K562 (cell line): ENCODE data around the gene AJM1. TPM values are rescaled to one million over a fixed set of nuclear protein-coding genes. Genes with fewer than 3 reads are reported as not detected.

Source experiments
- ATAC-seq: fragments of 200-7000 bp; cut with Tn5 transposase; 3 replicates; pipeline ENCODE4 v1.9.1; 2020; ENCODE audit warnings: moderate library complexity
- BruUV-seq: library from RNA; stranded (reverse); fragments of 400-500 nt; replicated peaks from 2 replicates; lab custom pipeline; 2021; lab: Mats Ljungman, UMichigan
- CTCF ChIA-PET: fragments of 300-600 bp; formaldehyde crosslinking; extraction: SDS; loops from one replicate; lab custom pipeline; 2021; ENCODE audit warnings: low intra/inter-chr PET ratio; lab: Yijun Ruan, JAX
- POLR2A ChIA-PET: fragments of 300-600, 350-650 bp; sonication (Branson Sonifier 250); formaldehyde crosslinking; extraction: SDS; loops from one replicate; lab custom pipeline; 2021; ENCODE audit warnings: antibody characterized with exemption, inconsistent platforms; lab: Yijun Ruan, JAX
- DNase-seq, 4 experiments: peaks; one replicate each; pipeline versions ENCODE4 v3.0.0 to v3.0.0-alpha.2; 2011 to 2018; ENCODE audit warnings: low spot score in 3 of 4, mixed read lengths in 3 of 4; ENCODE audit errors: extremely low read depth in 1 of 4
- FAIRE-seq: peaks from 2 replicates; lab custom pipeline; 2011; peaks lifted over from hg19 to GRCh38; lab: Jason Lieb, UNC
- H2AFZ ChIP-seq: 2 replicates; pipeline ENCODE4 v1.6.0; 2011; ENCODE audit warnings: low read depth, low read length, control low read depth, inconsistent platforms
- H3K27ac ChIP-seq: fragments of 200-600 bp; 3 replicates; pipeline ENCODE4 v1.8.0; 2011; ENCODE audit warnings: low read depth, mild to moderate bottlenecking, control low read depth, inconsistent platforms, low read length, moderate library complexity, mixed read lengths; ENCODE audit errors: extremely low read depth
- H3K27me3 ChIP-seq, 2 experiments: fragments of 300-600 bp in 1 of 2; 2 replicates in 1 of 2; 3 replicates in 1 of 2; pipeline versions ENCODE4 v1.6.0 to v1.8.0; 2011; ENCODE audit warnings: inconsistent platforms in 2 of 2, low read length in 2 of 2, mild to moderate bottlenecking in 1 of 2, mixed read lengths in 1 of 2, moderate library complexity in 1 of 2; ENCODE audit not compliant: control insufficient read depth in 2 of 2, insufficient read depth in 2 of 2
- H3K36me3 ChIP-seq: fragments of 300-600 bp; 3 replicates; pipeline ENCODE4 v1.8.0; 2011; ENCODE audit warnings: mild to moderate bottlenecking, low read length, inconsistent platforms; ENCODE audit not compliant: control insufficient read depth, insufficient read depth
- H3K4me1 ChIP-seq, 2 experiments: fragments of 200-600 bp in 1 of 2; replicated peaks in 1 of 2; 2 replicates in 1 of 2; 3 replicates in 1 of 2; pipeline versions ENCODE4 v1.5.1 to v1.8.0; 2011; ENCODE audit warnings: inconsistent platforms in 2 of 2, low read length in 2 of 2, mild to moderate bottlenecking in 1 of 2, mixed read lengths in 1 of 2, moderate library complexity in 1 of 2; ENCODE audit not compliant: control insufficient read depth in 2 of 2, insufficient read depth in 2 of 2
- H3K4me2 ChIP-seq: 2 replicates; pipeline ENCODE4 v1.6.1; 2011; ENCODE audit warnings: low read length, control low read depth, inconsistent platforms, mixed read lengths; ENCODE audit not compliant: insufficient read depth
- H3K4me3 ChIP-seq: fragments of 200-600 bp; sonication (generic), shearing (Covaris generic); 2 replicates; pipeline ENCODE4 v1.5.1; 2016; ENCODE audit warnings: control low read depth, inconsistent platforms
- H3K79me2 ChIP-seq: fragments of 200-600 bp; 3 replicates; pipeline ENCODE4 v1.8.0; 2011; ENCODE audit warnings: low read length, inconsistent platforms; ENCODE audit not compliant: control insufficient read depth, insufficient read depth
- H3K9ac ChIP-seq, 2 experiments: 2 replicates each; pipeline versions ENCODE4 v1.6.0 to v1.6.1; 2011; ENCODE audit warnings: low read depth in 2 of 2, low read length in 2 of 2, control low read depth in 1 of 2, inconsistent platforms in 1 of 2, mild to moderate bottlenecking in 1 of 2, mixed read lengths in 1 of 2; ENCODE audit not compliant: insufficient read depth in 1 of 2
- H3K9me1 ChIP-seq: one replicate; pipeline ENCODE4 v1.6.0; 2011; ENCODE audit warnings: inconsistent platforms, mild to moderate bottlenecking, low read length, moderate library complexity; ENCODE audit not compliant: control insufficient read depth, insufficient read depth
- H3K9me3 ChIP-seq: replicated peaks from 2 replicates; pipeline ENCODE4 v1.5.1; 2011; ENCODE audit warnings: low read depth, low read length, inconsistent platforms; ENCODE audit not compliant: control insufficient read depth, insufficient read depth
- H4K20me1 ChIP-seq: replicated peaks from 2 replicates; pipeline ENCODE4 v1.6.1; 2011; ENCODE audit warnings: low read length, inconsistent platforms, mixed read lengths; ENCODE audit not compliant: control insufficient read depth, insufficient read depth
- C11orf30 ChIP-seq: fragments of 450-650 bp; IDR thresholded peaks from 2 replicates; pipeline ENCODE4 v1.6.1; 2016; ENCODE audit warnings: low read depth, mild to moderate bottlenecking
- ELF1 ChIP-seq: fragments of 200-800 bp; sonication (Bioruptor generic); IDR thresholded peaks from 2 replicates; pipeline ENCODE4 v1.6.1; 2016; ENCODE audit warnings: missing genetic modification characterization, missing compliant biosample characterization
- FIP1L1 ChIP-seq: fragments of 200-400 bp; formaldehyde crosslinking; IDR thresholded peaks from 2 replicates; pipeline ENCODE4 v1.6.1; 2018; ENCODE audit warnings: mild to moderate bottlenecking, low read depth, low read length; ENCODE audit not compliant: poor library complexity, severe bottlenecking
- HEY1 ChIP-seq: fragments of 250-450 bp; sonication (Bioruptor Pico); IDR thresholded peaks from 2 replicates; pipeline ENCODE4 v1.5.0; 2020; ENCODE audit warnings: mild to moderate bottlenecking, moderate library complexity, borderline replicate concordance
- MBD2 ChIP-seq: sonication (generic); IDR thresholded peaks from 2 replicates; pipeline ENCODE4 v1.6.1; 2016; ENCODE audit warnings: low read depth, borderline replicate concordance
- MIER1 ChIP-seq: fragments of 450-650 bp; IDR thresholded peaks from 2 replicates; pipeline ENCODE4 v1.6.1; 2016; ENCODE audit warnings: antibody characterized with exemption, mild to moderate bottlenecking, low read depth
- NFYB ChIP-seq: IDR thresholded peaks from 2 replicates; pipeline ENCODE4 v1.6.1; 2011; ENCODE audit warnings: mild to moderate bottlenecking, moderate library complexity; ENCODE audit not compliant: insufficient read length; ENCODE audit errors: extremely low read depth
- RBFOX2 ChIP-seq: fragments of 200-400 bp; formaldehyde crosslinking; IDR thresholded peaks from 2 replicates; pipeline ENCODE4 v1.6.1; 2017; ENCODE audit warnings: low read depth, mild to moderate bottlenecking, low read length, moderate library complexity
- TAF15 ChIP-seq: fragments of 200-400 bp; formaldehyde crosslinking; IDR thresholded peaks from 2 replicates; pipeline ENCODE4 v1.6.1; 2017; ENCODE audit warnings: mild to moderate bottlenecking, low read depth, low read length, moderate library complexity
- TEAD4 ChIP-seq, 2 experiments: sonication (generic) in 1 of 2; formaldehyde crosslinking in 1 of 2; IDR thresholded peaks; 2 replicates each; pipeline versions ENCODE4 v1.6.1 to v1.8.0; 2012 to 2022; ENCODE audit warnings: borderline replicate concordance in 1 of 2, inconsistent platforms in 1 of 2, low read length in 1 of 2, mild to moderate bottlenecking in 1 of 2, missing genetic modification reagents in 1 of 2
- ZFP30 ChIP-seq: fragments of 250-450 bp; sonication (Bioruptor Pico); IDR thresholded peaks from 2 replicates; pipeline ENCODE4 v1.8.0; 2022; ENCODE audit warnings: moderate library complexity, mild to moderate bottlenecking, inconsistent platforms, borderline replicate concordance
- ZNF384 ChIP-seq: IDR thresholded peaks from 2 replicates; pipeline ENCODE4 v1.6.1; 2012; ENCODE audit warnings: low read depth, low read length, improper control_type of control experiment
- WGBS: fragments of 100-300 bp; shearing (Covaris generic); methylation state at CpG from one replicate; pipeline ENCODE4 v1.1.6; 2016; ENCODE audit warnings: low coverage, mixed read lengths; ENCODE audit not compliant: insufficient coverage; ENCODE audit errors: missing lambda C conversion rate; 5-methylcytosine and 5-hydroxymethylcytosine counted together
- in situ Hi-C: fragments of 300-500 bp; cut with MboI; formaldehyde crosslinking; loops from 4 replicates; pipeline ENCODE4 v1.15.0; 2018; ENCODE audit warnings: inconsistent platforms, mixed read lengths
- intact Hi-C: fragments of 100-400 bp; cut with micrococcal nuclease; formaldehyde crosslinking; loops from 2 replicates; pipeline ENCODE4 v1.14.2; 2022
- polyA plus RNA-seq, 8 experiments: library from polyadenylated mRNA; depleted of rRNA in 4 of 8; stranded (reverse) in 5 of 8; unstranded in 3 of 8; fragments of >200 nt; fragmentation: Nextera tagmentation in 2 of 8; fragmentation: Illumina TruSeq in 1 of 8; extraction: Ambion mirVana in 2 of 8; extraction: Trizol in 1 of 8; gene quantifications; 2 replicates each; pipeline versions ENCODE4 v1.2.1 to v1.2.3, GENCODE V29; 2011 to 2014; ENCODE audit warnings: inconsistent platforms in 1 of 8, missing spikeins in 1 of 8
- total RNA-seq, 7 experiments: library from RNA; depleted of rRNA in 6 of 7; stranded (reverse); fragments of >200 nt in 6 of 7; fragmentation: Illumina TruSeq in 2 of 7; extraction: Trizol in 2 of 7; gene quantifications; 2 replicates each; pipeline versions ENCODE4 v1.2.1 to v1.2.3, GENCODE V29; 2011 to 2021; ENCODE audit warnings: low replicate concordance in 1 of 7
- TF ChIP-seq, protein P1 (sequence below): sonication (generic); formaldehyde crosslinking; IDR thresholded peaks from 2 replicates; pipeline ENCODE4 v1.8.1; 2022; ENCODE audit warnings: missing genetic modification reagents
- TF ChIP-seq, protein P2 (sequence below): sonication (generic); formaldehyde crosslinking; IDR thresholded peaks from 2 replicates; pipeline ENCODE4 v1.8.0; 2022; ENCODE audit warnings: mild to moderate bottlenecking, missing genetic modification reagents
- TF ChIP-seq, protein P3 (sequence below): fragments of 450-650 bp; IDR thresholded peaks from one replicate; pipeline ENCODE4 v1.6.1; 2018; ENCODE audit warnings: mild to moderate bottlenecking, moderate library complexity; ENCODE audit not compliant: partially characterized antibody

The AJM1 gene
- total and polyA plus RNA-seq, 9 of the 15 experiments (the other 6 are each of a cell fraction or from before 2014, with no cell fraction given) = 0.01 to 3.7 (median 0.65) TPM; not detected in 1

DNA sequence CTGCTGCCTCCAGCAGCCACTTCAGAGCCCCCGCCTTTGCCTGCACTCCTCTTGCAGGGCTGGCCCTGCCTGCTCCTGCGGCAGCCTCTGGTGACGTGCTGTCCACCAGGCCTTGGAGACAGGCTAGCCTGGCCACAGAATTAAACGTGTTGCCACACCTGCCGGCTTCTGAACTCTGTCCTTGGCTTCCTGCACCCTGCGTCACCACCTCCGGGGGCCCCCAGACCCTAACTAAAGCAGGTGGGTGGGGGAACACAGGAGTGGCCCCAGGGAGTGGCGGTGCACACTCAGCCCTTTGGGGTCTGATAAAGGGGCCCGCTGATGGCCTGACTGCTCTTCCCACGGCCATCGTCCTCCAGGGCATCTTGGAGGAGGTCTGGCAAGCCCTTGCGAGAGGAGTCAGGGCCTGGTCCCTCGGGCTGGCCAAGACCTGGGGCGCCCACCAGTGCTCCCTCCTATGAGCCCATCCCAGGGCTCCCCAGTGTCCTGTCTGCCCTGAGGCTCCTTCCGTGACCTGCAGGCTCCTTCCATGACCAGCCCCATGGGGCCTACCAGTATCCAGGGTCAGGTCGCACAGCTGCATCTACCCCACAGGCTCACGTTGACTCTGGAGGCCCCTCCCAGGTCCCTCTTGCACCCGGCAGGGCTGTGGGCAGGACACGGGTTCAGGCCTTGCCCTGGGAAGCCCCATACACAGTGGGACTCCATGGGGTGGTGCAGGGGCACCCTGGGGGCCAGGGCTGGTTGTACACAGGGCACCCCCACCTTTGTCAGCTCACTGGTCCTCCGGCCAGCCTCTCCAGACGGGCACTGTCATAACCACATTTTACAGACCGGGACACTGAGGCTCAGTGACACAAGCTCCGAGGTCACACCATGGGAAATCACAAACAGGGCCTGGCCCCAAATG lies 8.8 kb downstream of the AJM1 start (continued):
- TF ChIP-seq C11orf30 (no peak), ZNF384 (no peak), TAF15 (no peak), TEAD4 (IDR thresholded peaks at IDR 0.05; ENCODE audit: low read length) (no peak), TEAD4 (CRISPR knock-in tag; IDR thresholded peaks at IDR 0.05; ENCODE audit: borderline replicate concordance) (no peak), MIER1 (no peak)
- TF ChIP-seq, protein P1, sequence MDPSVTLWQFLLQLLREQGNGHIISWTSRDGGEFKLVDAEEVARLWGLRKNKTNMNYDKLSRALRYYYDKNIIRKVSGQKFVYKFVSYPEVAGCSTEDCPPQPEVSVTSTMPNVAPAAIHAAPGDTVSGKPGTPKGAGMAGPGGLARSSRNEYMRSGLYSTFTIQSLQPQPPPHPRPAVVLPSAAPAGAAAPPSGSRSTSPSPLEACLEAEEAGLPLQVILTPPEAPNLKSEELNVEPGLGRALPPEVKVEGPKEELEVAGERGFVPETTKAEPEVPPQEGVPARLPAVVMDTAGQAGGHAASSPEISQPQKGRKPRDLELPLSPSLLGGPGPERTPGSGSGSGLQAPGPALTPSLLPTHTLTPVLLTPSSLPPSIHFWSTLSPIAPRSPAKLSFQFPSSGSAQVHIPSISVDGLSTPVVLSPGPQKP (CRISPR knock-in tag) = no peak

DNA sequence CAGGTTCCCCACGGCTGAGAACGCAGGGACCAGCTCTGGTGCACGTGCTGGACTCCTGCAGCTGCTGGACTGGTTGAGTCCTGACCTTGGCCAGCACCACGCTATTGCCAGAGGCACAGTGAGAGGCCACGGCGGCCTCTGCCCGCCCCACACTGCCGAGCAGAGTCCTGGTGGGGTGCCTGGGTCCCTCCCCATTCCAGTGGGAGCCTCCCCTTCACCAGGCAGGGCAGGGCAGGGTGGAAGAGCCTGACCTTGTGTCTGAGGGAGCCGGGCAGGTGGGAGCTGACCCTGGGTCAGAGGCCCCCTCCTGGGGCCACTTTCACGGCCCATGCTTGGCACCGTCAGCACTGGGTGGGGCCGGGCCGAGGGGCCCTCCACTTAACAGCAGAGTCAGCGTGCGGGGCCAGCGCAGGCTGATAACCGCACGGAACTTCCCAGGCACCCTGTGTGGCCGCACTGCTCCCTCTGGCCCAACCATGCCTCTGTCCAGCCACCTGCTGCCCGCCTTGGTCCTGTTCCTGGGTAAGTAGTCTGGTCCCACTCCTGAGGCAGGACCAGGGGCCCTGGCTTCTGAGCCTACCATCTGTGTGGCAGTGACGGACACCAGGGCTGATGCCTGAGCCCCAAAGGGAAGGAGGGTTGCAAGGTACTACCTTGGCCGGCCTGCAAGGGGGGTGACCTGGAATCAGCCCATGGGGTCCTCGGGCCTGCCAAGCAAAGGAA lies 9.8 kb downstream of the AJM1 start, which contains the start of gene MAMDC4:
TSS of gene MAMDC4 (plus strand) at position 406 of the 723 bp plus-strand sequence. CDS start at position 477, 71 bp downstream.
- no peak within 1 kb of the TSS; the same call in 1 of the 2 replicates for H3K4me2 ChIP-seq
- peaks cover 9 to 89% of the 10 kb centered on the region in 2 experiments; a peak in 4 of 5 replicates for H3K4me1 ChIP-seq
- 71% methylated on average over 21 of the region's 23 CpGs for WGBS
- H3K9ac ChIP-seq = peak within 1 kb of the TSS in 1 of 2 experiments; percentile 97; a peak in 2 of 4 replicates
- no peaks in the 10 kb centered on the region for H3K9me3 ChIP-seq
- no peak for ATAC-seq
- intact Hi-C loops (no loop called here), in situ Hi-C loops (no loop called here)
- no peaks in the 10 kb centered on the region for H3K27me3 ChIP-seq
- ChIA-PET POLR2A (interaction anchor here (0.6 to 1.5 kb wide), 3 partner anchors 10 to 159 kb away, joined by 3 to 8 read pairs (median 3); no protein-coding TSS in a partner anchor), CTCF (no interaction called here)
- H2AFZ ChIP-seq = no peak within 1 kb of the TSS
- H3K9me1 ChIP-seq = no peaks in the 10 kb centered on the region
- H3K79me2 ChIP-seq = peaks cover 27% of the 10 kb centered on the region
- no peak within 1 kb of the TSS for H3K27ac ChIP-seq
- H3K4me3 ChIP-seq = no peak within 1 kb of the TSS
- peaks cover 29% of the 10 kb centered on the region; the same call in 1 of the 3 replicates for H3K36me3 ChIP-seq
- no TSS peak for BruUV-seq
- DNase-seq = no peak
- FAIRE-seq = no peak
- 0 out of 2 replicates have a peak, but pooled peaks cover 7% of the 10 kb centered on the region for H4K20me1 ChIP-seq
- TF ChIP-seq MBD2 (no peak), RBFOX2 (peak; percentile 1; the same call in 1 of the 2 replicates), NFYB (no peak), ZFP30 (no peak), FIP1L1 (peak; percentile 26), ELF1 (no peak), HEY1 (CRISPR knock-in tag) (no peak)
- TF ChIP-seq, protein P2, sequence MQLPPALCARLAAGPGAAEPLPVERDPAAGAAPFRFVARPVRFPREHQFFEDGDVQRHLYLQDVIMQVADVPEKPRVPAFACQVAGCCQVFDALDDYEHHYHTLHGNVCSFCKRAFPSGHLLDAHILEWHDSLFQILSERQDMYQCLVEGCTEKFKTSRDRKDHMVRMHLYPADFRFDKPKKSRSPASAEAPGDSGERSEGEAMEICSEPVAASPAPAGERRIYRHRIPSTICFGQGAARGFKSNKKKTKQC = no peak
- TF ChIP-seq, protein P3, sequence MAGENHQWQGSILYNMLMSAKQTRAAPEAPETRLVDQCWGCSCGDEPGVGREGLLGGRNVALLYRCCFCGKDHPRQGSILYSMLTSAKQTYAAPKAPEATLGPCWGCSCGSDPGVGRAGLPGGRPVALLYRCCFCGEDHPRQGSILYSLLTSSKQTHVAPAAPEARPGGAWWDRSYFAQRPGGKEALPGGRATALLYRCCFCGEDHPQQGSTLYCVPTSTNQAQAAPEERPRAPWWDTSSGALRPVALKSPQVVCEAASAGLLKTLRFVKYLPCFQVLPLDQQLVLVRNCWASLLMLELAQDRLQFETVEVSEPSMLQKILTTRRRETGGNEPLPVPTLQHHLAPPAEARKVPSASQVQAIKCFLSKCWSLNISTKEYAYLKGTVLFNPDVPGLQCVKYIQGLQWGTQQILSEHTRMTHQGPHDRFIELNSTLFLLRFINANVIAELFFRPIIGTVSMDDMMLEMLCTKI = no peak
